ENCODE results near the gene ZNF492.
"Not testable (repeated sequence)": the region's sequence is repeated elsewhere in the genome, so short reads cannot be mapped to it uniquely, and the experiment has no call there.

Gene ZNF492

GRCh38 chr19:22633706-22634449 lies at the start of gene ZNF492:
ZNF492 (plus strand) TSS chr19:22634324; CDS start chr19:22653400, 19,076 bp downstream.
- peak; percentile 38 for DNase-seq

GRCh38 chr19:22595422-22595821 lies 38.7 kb upstream of the ZNF492 start:
- no peak for DNase-seq

GRCh38 chr19:22595918-22596341 lies 38.2 kb upstream of the ZNF492 start:
- DNase-seq: peak; percentile 14

GRCh38 chr19:22600690-22601648 lies 33.2 kb upstream of the ZNF492 start:
- DNase-seq: no peak

GRCh38 chr19:22601906-22602630 lies 32.1 kb upstream of the ZNF492 start:
- no peak for DNase-seq

GRCh38 chr19:22602631-22603272 lies 31.4 kb upstream of the ZNF492 start:
- no peak for DNase-seq

GRCh38 chr19:22603518-22604440 lies 30.3 kb upstream of the ZNF492 start:
- no peak for DNase-seq

GRCh38 chr19:22604571-22605274 lies 29.4 kb upstream of the ZNF492 start:
- no peak for DNase-seq

GRCh38 chr19:22605275-22606211 lies 28.6 kb upstream of the ZNF492 start:
- DNase-seq: no peak

GRCh38 chr19:22606212-22606553 lies 27.9 kb upstream of the ZNF492 start:
- DNase-seq: no peak

GRCh38 chr19:22606954-22607652 lies 27.0 kb upstream of the ZNF492 start:
- DNase-seq: no peak

GRCh38 chr19:22607653-22608430 lies 26.3 kb upstream of the ZNF492 start:
- DNase-seq: no peak

- no peak for DNase-seq
Observed at GRCh38 chr19:22608441-22608840, 25.7 kb upstream of the ZNF492 start.

GRCh38 chr19:22609630-22610029 lies 24.5 kb upstream of the ZNF492 start:
- DNase-seq: no peak

GRCh38 chr19:22610121-22610520 lies 24.0 kb upstream of the ZNF492 start:
- DNase-seq: no peak

GRCh38 chr19:22612316-22612715 lies 21.8 kb upstream of the ZNF492 start:
- DNase-seq: no peak

GRCh38 chr19:22616659-22617058 lies 17.5 kb upstream of the ZNF492 start:
- DNase-seq: no peak

GRCh38 chr19:22617181-22617580 lies 16.9 kb upstream of the ZNF492 start:
- not testable (repeated sequence) for DNase-seq
